Activated CD8-positive, alpha-beta memory T cell treated with anti-CD3 and anti-CD28 coated beads, Interleukin-2, amount 50 U/mL, for 1 hour (primary cell): Measurements from ENCODE around the gene VPS45.

Experiments
- DNase-seq: peaks from one replicate; pipeline ENCODE4 v3.0.0-alpha.2; 2020; ENCODE audit errors: extremely low read depth

The VPS45 gene

GRCh38 chr1:150194381-150195031 lies 126.9 kb downstream of the VPS45 start:
- no peak for DNase-seq
